Fibroblast of mammary gland (primary cell): ENCODE measurements around the gene GPATCH4.

Source experiments
- DNase-seq: peaks from one replicate; pipeline ENCODE4 v3.0.0-alpha.2; 2010; ENCODE audit warnings: low read depth
- H3K4me3 ChIP-seq: 2 replicates; pipeline ENCODE4 v1.5.1; 2011; ENCODE audit warnings: low read depth, mild to moderate bottlenecking, low read length, moderate library complexity; ENCODE audit not compliant: control insufficient read depth
- TF ChIP-seq, protein P1 (sequence below): conservative IDR thresholded peaks from 2 replicates; pipeline ENCODE4 v1.5.1; 2011; ENCODE audit warnings: low read depth, low read length, inconsistent platforms; ENCODE audit not compliant: control insufficient read depth, insufficient read depth

Gene GPATCH4

GRCh38 chr1:156544592-156545102, 56.6 kb downstream of the GPATCH4 start:
- no peak for DNase-seq
- H3K4me3 ChIP-seq, result no peak overlapping the region
- TF ChIP-seq, protein P1, sequence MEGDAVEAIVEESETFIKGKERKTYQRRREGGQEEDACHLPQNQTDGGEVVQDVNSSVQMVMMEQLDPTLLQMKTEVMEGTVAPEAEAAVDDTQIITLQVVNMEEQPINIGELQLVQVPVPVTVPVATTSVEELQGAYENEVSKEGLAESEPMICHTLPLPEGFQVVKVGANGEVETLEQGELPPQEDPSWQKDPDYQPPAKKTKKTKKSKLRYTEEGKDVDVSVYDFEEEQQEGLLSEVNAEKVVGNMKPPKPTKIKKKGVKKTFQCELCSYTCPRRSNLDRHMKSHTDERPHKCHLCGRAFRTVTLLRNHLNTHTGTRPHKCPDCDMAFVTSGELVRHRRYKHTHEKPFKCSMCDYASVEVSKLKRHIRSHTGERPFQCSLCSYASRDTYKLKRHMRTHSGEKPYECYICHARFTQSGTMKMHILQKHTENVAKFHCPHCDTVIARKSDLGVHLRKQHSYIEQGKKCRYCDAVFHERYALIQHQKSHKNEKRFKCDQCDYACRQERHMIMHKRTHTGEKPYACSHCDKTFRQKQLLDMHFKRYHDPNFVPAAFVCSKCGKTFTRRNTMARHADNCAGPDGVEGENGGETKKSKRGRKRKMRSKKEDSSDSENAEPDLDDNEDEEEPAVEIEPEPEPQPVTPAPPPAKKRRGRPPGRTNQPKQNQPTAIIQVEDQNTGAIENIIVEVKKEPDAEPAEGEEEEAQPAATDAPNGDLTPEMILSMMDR, result no peak
